ENCODE measurements around the gene STIM2.

DNA sequence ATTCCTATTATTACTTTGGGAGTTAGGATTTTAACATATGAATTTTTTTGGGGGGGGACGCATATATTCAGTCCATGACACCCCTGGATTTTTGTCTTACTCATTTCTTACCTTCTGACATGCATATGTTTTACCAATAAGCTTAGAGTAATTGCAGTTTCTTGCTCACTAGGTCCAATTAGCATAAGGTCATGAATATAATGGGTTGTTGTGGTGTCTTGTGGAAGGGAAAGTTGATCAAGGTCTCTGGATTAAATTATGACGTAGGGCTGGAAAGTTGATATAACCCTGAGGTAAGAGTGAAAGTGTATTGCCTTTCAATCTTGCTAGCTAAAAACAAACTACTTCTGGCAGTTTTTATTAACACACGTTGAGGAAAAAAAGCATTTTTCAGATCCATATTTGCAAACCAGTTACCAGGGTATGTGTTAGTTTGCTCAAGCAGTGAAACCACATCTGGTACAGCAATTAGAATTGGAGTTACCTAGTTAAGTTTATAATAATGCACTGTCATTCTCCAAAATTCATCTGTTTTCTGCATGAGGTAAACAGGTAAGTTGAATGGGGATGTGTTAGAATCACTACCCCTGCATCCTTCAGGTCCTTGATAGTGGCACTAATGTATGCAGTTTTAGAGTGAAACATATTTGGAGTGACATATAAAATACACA is 32.0 kb downstream of the STIM2 start:
- TF ChIP-seq POLR2A (IDR thresholded peaks at IDR 0.05; ENCODE audit: low read depth, low read length) (no peak), POLR2AphosphoS5 (IDR thresholded peaks at IDR 0.05; ENCODE audit: low read depth, low read length) (no peak), TAF1 (IDR thresholded peaks at IDR 0.05; ENCODE audit: low read depth, low read length) (no peak), SPI1 (IDR thresholded peaks at IDR 0.05; ENCODE audit: low read depth, low read length) (no peak)

Measured in GM12891 (cell line).